AG08396 (cell line): Measurements from ENCODE around the gene C1QTNF9B.

ENCODE experiments used
- DNase-seq: peaks from one replicate; pipeline ENCODE4 v3.0.0; 2012; ENCODE audit warnings: low spot score, mixed read lengths

Gene C1QTNF9B

GRCh38 chr13:23858546-23858945, 38.8 kb downstream of the C1QTNF9B start:
- DNase-seq = no peak

- DNase-seq = no peak
Measured at GRCh38 chr13:23856008-23856750, 41.1 kb downstream of the C1QTNF9B start.

- no peak for DNase-seq
Measured at GRCh38 chr13:23855360-23855759, 41.9 kb downstream of the C1QTNF9B start.

DNA sequence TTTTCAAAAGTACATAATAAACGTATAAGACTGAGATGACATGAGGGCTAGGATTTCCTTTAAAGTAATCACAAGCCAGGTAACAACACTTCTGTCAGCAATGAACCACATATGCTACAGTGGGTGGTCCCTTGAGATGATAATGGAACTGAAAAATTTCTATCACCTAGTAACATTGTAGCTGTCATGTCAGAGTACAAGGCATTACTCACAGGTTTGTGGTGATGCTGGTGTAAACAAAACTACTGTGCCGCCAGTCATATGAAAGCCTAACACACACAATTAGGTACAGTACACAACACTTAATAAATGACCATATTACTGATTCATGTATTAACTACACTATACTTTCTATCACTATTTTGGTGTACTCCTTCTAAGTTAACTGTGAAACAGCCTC, 45.0 kb downstream of the C1QTNF9B start:
- no peak for DNase-seq

- DNase-seq = no peak
Measured at GRCh38 chr13:23851106-23851505, 46.2 kb downstream of the C1QTNF9B start.

DNA sequence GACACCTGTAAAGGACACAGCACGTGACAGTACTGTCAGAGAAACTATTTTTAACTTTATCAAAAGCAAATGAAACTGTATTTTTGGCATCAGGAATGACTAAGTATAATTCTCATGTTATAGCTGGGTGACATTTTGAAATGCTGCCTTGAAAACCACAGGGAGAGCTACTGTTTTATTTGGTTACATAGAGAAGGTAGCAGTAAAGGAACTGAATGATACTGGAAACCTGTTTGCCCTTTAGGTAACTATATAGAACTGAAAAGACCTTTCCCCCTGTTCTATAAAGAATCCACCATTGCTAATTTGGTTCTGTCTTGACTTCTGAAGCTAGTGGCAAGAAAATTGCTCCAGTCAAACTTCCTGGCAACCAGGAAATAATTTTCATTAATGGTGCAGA, 47.2 kb downstream of the C1QTNF9B start:
- DNase-seq = no peak

DNA sequence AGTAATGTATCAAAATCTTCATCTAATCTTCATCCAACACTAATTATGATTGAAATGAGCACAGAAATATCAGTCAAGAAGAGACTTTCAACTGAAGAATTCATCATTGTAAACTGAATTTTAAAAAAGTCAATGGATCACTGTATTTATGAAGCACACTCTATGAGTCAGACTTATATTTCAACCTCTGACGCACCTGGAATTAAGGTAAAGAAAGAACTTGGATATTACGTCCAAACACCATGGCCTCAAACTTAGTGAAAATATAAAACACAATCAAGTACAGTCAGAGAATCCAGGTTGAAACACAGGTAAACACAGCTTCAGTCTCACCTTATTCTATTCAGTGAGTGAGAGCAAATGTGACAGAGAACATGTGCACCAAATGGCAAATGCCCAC, 47.6 kb downstream of the C1QTNF9B start:
- DNase-seq = no peak

- DNase-seq = no peak
Measured at GRCh38 chr13:23848646-23849141, 48.6 kb downstream of the C1QTNF9B start.

GRCh38 chr13:23848019-23848418, 49.3 kb downstream of the C1QTNF9B start:
- DNase-seq = no peak

DNA sequence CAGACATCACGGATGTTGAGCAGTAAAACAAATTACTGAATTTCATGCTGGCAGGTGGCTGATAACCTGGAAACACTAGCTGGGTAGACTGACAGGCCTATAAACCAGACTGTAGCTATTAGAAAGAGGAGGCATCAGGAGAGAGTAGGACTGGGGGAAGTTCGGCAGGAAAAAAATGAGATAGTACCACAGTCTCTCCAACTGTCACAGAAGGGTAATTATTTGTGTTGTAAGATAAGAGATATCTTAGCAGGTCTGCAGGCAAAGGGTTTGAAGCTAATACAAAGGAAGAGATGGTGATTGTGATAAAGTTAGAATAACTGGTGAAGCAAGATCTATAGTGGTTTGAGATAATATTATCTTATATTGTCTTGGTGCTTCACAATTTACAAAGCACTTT, 49.8 kb downstream of the C1QTNF9B start:
- DNase-seq = no peak

DNA sequence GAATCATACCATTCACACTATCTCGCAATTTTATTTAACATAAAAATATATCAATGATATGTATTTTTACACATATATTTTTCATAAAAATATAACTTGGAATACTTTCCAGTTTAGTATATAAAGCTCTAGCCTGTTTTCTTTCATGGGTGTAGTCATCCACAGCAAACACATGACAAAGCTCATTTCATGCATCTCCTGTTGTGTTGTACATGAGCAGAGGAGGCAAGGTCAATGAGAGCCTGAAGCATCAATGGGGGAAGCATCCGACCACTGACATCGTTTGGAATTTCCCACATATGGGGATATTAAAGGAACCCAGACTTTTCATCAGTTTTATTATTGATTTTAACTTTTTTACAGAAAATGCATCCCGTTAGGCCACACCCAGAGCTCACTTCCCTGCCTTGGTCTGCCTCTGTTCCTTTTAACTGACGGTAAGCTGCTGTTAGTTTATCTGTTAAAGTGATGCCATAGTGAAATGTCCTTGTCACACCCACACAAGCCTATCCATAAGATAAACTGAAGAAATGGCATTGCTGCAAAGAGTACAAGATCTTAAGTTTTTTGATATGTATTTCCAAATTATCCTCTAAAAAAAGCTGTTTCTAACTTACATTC, 52.1 kb downstream of the C1QTNF9B start:
- DNase-seq = no peak

DNA sequence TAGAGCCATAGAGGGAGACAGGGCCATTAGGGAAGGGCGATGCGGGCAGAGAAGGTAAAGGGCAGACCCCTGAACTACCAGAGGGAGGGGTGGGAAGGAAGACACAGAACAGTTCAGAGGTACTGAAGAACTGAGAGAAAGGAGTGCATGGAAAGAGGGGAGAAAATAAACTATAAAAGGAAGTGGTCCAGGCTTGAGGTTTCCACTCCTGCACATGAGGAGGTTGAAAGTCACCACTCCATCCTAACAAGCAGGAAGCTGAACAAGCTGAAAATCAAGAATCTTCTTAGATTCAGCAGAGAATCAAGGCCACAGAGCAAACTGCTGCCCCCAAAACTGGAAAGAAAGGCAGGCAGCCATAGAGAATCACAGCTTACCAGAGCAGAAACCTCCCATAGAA, 53.2 kb downstream of the C1QTNF9B start:
- no peak for DNase-seq

DNA sequence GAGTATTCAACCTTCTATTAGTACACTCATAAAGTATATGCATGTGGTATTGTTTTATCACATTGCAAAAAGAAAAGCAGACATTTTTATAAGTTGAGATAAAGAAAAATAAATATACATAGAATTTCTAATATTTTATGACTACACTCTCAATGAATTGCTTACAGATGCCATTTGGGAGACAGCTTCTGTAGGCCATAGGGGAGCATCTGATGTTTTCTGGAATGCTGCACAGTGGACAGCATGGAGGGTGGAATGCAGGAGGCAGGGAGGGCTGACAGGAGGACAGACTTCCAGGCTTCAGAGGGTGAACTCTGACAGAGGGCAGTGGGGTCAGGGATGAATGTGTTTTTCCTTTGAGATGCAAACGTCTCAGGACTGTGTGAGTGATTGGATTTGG, 53.9 kb downstream of the C1QTNF9B start:
- DNase-seq = no peak

- DNase-seq = no peak
Measured at GRCh38 chr13:23842406-23842805, 54.9 kb downstream of the C1QTNF9B start.
